HG02759 (cell line): ENCODE data around the gene NOL4L.

Source experiments
- ATAC-seq: cut with Tn5 transposase; IDR thresholded peaks from one replicate; pipeline ENCODE4 v1.9.1; 2021; ENCODE audit warnings: mild to moderate bottlenecking, moderate library complexity; ENCODE audit not compliant: unreplicated experiment

NOL4L gene

DNA sequence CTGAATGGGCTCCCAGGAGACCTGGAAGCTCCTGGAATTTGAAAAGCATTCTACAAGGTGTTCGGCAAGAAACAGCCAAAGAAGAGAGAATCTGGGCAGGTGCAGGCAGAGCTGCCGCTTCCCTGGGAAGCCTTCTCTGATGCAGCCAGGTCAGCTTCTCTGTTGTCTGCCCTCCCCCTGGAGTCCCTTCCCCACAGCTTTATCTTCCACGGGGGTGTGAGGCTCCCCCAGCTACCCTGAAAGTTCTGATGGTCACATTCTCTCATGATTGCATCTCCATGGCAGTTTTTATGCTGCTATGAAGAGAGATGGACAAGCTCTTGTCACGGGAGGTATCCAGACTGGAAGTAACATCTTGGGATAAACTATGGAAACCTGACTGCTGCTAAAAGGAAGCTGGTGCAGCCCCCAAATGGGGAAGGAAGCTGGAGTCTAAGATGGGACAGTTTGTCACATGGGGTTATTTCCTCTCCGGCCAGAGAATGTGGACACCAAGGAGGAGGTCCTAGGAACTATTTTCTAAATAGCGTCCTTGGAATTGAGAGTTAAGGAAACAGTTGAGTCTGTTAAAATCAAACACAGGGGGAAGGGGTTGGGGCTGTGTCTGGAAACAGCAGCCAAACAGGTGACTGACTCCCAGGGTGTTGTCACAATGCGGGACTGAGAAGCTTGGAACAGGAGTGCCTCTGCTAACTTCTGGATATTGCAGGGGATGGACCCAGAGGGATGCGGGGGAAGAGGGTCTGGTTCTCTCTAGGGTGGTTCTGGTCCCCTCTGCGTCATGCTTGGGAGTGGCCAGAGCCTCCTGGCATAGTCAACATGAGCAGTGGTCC lies 135.9 kb downstream of the NOL4L start:
- ATAC-seq = no peak

DNA sequence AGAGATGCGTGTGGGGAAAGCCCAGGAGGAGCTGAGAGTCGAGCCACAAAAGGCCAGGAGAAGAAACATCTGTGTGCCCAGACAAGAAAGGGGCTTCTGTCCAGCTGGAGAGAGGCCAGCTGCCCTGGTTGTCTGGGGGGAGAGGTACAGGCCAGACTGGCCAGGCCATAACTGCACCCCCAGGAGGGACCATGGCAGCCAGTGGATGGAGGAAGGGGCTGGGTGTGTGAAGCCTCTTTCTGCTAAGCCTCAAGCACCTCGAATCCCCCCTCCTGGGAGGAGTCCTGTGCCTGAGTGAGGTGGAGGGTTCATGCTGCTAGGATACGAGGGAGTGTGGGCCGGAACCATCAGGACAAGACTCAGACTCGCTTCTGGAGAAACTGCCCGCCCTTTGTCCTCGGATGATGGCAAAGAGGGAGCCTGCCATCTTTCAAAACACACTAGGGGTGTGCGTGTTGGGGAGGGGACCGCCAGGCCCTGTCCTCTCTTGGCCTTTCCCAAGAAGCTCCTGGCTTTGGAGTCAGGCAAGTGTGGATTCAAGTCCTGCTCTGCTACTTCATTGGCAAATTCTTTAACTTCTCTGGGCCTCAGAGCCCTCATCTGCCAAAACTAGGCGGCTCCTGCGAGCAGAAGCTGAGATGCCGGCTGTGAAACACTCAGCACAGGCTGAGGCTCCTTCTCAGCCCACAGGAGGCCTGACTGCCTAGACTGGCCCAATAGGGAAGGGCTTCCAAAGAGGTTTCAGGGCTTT lies 136.7 kb downstream of the NOL4L start:
- no peak for ATAC-seq

- no peak for ATAC-seq
Measured at GRCh38 chr20:32447136-32448027, 137.8 kb downstream of the NOL4L start.

- no peak for ATAC-seq
Measured at GRCh38 chr20:32446301-32447100, 138.6 kb downstream of the NOL4L start.

GRCh38 chr20:32445539-32446273 lies 139.4 kb downstream of the NOL4L start:
- peak; percentile 63 for ATAC-seq

GRCh38 chr20:32444474-32445220 lies 140.5 kb downstream of the NOL4L start:
- ATAC-seq = no peak

GRCh38 chr20:32443386-32443974 lies 141.7 kb downstream of the NOL4L start:
- no peak for ATAC-seq

DNA sequence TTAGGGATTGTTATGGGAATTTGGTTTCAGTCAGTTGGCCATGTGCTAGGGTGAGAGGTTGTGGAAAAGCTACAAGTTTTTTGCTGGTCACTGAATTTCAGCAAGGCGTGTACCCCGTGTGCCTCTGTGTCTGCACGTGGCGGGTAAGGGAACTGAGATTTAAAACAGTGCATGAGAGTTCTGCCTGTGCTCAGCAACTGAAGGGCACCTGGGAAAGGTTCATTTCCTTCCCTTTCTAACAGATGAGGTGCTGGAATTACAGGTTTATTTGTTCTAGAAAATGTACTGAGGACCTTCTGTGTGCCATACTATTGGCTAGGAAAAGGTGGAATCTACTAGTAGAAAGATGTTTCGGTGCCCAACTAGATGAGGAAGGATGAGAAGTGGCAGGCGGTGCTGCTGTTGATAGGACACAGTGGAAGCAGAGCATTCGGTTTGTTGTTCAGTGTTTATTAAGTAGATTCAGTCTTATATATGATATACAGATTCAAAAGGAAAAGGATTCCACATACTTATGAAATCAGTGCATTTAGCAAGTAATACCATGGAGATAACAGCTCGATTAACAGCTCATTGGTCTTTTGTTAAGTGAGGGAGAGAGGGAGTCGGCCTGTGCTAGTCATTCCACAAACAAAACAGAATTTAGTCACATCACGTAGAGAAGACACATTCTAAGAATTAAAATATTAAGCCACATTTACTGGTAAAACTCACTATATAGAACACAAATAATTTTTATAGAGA lies 142.3 kb downstream of the NOL4L start:
- no peak for ATAC-seq

- ATAC-seq = no peak
Measured at GRCh38 chr20:32441638-32442037, 143.5 kb downstream of the NOL4L start.

DNA sequence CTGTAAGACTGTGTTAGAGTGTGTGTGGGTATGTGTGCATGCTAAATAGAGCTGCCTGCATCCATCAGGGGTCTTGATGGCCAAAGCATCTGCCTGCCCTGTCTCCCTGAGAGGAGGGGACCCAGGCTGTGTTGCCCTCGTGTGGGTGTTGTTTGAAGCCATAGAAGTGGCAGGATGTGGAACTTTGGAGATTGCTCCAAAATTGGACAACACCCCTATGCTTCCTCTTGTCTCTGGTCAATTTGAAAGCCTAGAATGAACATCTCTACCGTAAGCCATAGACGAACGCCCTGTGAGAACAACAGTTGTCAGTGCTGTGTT lies 144.4 kb downstream of the NOL4L start:
- no peak for ATAC-seq

DNA sequence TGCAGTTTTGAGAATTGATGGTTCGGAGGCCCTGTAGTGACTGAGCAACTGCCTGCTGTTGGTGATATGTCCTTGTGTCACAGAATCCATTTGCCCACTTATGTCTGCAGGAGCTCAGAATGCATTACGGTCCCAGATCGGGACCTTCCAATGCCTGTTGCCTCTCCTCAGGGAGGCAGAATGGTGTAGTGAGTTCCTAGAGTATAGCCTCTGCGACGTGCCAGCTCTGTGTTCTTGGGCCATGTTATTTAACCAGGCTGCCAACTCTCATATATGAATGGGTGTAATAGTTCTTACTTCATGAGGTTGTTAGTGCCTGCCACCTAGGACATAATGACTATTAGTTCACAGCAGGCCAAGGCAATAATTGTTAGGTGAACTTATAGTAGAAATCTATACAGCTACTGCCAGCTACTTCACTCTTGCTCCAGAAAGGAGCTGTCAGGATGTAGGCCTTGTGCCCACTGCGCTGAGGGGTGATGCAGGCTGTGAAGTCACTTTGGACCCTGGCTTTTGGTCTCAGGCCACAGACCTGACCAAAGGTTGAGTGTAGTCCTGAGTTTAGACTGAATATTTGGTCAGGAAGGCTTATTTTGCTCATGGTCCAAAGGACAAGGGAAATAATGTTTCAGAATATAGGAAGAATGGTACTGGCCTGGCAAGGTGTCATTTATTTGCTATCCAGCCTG lies 144.9 kb downstream of the NOL4L start:
- no peak for ATAC-seq

DNA sequence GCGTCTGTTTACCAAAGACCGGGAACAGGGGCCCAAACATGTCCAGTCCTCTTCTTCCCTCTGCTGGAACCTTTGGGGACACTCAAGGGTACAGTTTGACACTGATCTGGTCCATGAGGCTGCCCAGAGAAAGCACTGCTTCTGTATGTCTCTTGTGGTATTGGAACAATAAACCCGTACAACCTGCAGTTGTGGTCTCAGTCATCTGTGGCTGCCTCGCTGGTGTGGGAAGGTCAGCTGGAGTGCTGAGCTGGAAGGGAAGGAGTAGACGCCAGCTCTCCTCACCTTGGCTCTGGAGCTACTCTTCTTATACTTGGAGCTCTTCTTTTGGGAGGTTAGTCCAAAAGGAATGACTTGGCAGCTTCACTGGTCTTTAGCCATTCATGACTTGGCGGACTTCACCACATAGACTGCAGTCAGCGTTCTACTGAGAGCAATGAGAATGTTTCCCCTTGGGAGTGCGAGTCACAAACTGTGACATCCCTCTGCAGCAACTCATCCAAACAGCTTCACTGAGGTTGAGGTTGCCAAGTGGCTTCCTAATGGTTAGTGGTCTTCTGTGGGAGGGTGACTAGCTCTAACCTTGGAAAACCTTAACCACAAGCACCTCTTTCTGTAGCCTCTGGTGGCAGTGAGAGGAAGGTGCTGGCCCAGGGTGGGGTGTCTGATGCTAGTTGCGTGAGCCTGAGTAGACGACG lies 145.9 kb downstream of the NOL4L start:
- ATAC-seq = no peak

DNA sequence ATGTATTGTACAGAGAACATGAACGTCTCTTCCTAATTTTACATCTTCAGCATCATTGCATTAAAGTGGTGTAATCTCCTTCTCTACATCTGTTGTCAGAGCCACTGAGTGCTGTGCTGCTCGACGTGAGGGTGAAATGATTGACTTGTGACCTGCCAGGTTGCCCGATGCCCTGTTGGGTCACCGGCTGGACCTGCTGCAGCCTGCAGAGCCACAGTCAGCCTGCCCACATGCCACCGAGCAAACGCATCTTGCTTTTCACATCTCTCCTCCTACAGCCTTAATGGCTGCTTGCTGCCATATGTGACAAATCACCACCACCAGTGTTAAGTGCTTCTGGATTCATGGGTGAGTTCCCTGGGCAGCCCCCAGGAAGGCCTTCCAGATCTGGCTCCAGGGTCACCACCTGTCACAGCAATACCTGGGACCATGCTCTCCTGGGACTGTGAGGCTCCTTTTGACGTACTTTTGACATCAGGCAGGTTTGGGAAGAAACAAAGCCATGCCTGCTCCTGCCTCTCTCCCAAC lies 146.7 kb downstream of the NOL4L start:
- ATAC-seq = no peak

- no peak for ATAC-seq
Measured at GRCh38 chr20:32437391-32438074, 147.6 kb downstream of the NOL4L start.

DNA sequence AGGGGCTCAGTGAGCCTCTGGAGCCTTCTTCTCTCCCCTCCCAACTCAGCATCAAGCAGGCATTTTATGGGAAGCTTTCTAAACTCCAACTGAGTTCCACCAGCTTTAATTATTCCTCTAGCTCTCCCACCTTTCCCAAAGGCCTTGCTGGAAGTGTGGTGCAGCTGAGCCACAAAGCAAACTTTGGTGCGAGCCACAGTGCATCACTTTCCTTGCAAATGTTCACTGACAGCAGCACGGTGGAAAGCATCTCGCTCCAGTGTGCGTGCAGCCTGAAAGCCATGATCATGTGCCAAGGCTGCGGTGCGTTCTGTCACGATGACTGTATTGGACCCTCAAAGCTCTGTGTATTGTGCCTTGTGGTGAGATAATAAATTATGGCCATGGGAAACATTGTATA lies 148.2 kb downstream of the NOL4L start:
- ATAC-seq = no peak
